ENCODE data around the gene TRAPPC8.

TRAPPC8 gene

DNA sequence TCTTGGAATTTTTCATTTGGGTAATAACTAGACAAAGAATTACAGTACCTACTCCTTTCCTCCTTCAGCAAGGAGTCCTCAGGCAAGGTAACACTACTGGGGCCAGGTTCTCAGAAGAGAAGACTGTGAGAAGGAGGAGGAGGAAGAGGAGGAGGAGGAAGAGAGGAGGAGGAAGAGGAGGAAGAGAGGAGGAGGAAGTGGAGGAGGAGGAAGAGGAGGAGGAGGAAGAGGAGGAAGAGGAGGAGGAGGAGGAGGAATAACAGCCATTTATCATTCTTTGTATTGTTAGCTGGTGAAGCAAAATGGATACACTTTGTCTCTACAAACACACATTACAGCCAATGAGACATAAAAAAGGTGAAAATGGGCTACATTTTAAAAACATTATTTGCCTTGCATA lies 149.4 kb downstream of the TRAPPC8 start:
- no peak for DNase-seq (ENCODE audit: low read depth in 4 of 4, low spot score in 1 of 4)

DNA sequence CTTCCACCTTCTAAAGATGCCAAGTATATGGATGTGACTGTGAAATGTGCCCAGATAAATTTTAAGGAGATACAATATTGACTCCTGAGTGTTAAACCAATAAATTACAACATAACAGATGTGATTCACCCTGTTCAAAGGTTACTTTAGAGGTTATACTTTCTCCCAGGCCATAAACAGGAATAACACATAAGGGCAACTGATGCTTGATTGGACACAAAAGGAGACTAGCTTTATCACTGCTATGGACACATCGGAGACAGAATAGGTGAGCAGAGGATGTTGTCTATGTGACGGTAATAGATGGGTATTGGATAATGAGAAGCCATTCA lies 150.4 kb downstream of the TRAPPC8 start:
- DNase-seq (ENCODE audit: low read depth in 4 of 4, low spot score in 1 of 4): no peak

GRCh38 chr18:31791817-31792579 lies 150.9 kb downstream of the TRAPPC8 start:
- DNase-seq (ENCODE audit: low read depth in 4 of 4, low spot score in 1 of 4): no peak

- DNase-seq (ENCODE audit: low read depth in 4 of 4, low spot score in 1 of 4): no peak
Measured at GRCh38 chr18:31789409-31789808, 153.5 kb downstream of the TRAPPC8 start.

- DNase-seq (ENCODE audit: low read depth in 4 of 4, low spot score in 1 of 4): no peak
Measured at GRCh38 chr18:31783059-31783458, 159.9 kb downstream of the TRAPPC8 start.
